H9 (cell line): ENCODE results near the gene LPCAT4. TPM values are rescaled to one million over a fixed set of nuclear protein-coding genes. Genes with fewer than 3 reads are reported as not detected.

Experiments used
- DNase-seq: peaks from one replicate; pipeline ENCODE4 v3.0.0-alpha.2; 2017
- H2AFZ ChIP-seq: one replicate; pipeline ENCODE4 v1.6.1; 2013; ENCODE audit warnings: mild to moderate bottlenecking, low read length, control low read depth, moderate library complexity
- H2AK5ac ChIP-seq: 2 replicates; pipeline ENCODE4 v1.6.1; 2013; ENCODE audit warnings: low read length, control low read depth, mixed read lengths; ENCODE audit not compliant: insufficient read length
- H2BK120ac ChIP-seq: one replicate; pipeline ENCODE4 v1.6.1; 2013; ENCODE audit warnings: low read depth, mild to moderate bottlenecking, low read length, control low read depth, inconsistent platforms; ENCODE audit not compliant: poor library complexity, severe bottlenecking
- H2BK12ac ChIP-seq: 2 replicates; pipeline ENCODE4 v1.6.1; 2013; ENCODE audit warnings: low read length, control low read depth, mixed read lengths, low read depth; ENCODE audit not compliant: insufficient read length
- H2BK15ac ChIP-seq: 2 replicates; pipeline ENCODE4 v1.6.1; 2013; ENCODE audit warnings: low read depth, low read length, control low read depth
- H2BK20ac ChIP-seq: one replicate; pipeline ENCODE4 v1.6.1; 2013; ENCODE audit warnings: low read depth, mild to moderate bottlenecking, low read length, control low read depth, inconsistent platforms; ENCODE audit not compliant: poor library complexity, severe bottlenecking
- H2BK5ac ChIP-seq: 2 replicates; pipeline ENCODE4 v1.6.1; 2013; ENCODE audit warnings: low read length, control low read depth, mixed read lengths; ENCODE audit not compliant: insufficient read length
- H3K14ac ChIP-seq: 2 replicates; pipeline ENCODE4 v1.6.1; 2013; ENCODE audit warnings: low read length, control low read depth; ENCODE audit not compliant: insufficient read depth
- H3K18ac ChIP-seq: 2 replicates; pipeline ENCODE4 v1.6.1; 2013; ENCODE audit warnings: low read depth, mild to moderate bottlenecking, mixed read lengths, low read length, control low read depth; ENCODE audit not compliant: insufficient read length
- H3K23ac ChIP-seq: 2 replicates; pipeline ENCODE4 v1.6.1; 2013; ENCODE audit warnings: low read length, control low read depth, mixed read lengths, low read depth; ENCODE audit not compliant: insufficient read length
- H3K23me2 ChIP-seq: 2 replicates; pipeline ENCODE4 v1.6.1; 2013; ENCODE audit warnings: low read depth, mild to moderate bottlenecking, mixed read lengths, low read length, control low read depth; ENCODE audit not compliant: insufficient read length, poor library complexity, severe bottlenecking
- H3K27ac ChIP-seq: 2 replicates; pipeline ENCODE4 v1.5.1; 2013; ENCODE audit warnings: low read length, control low read depth, mixed read lengths, low read depth; ENCODE audit not compliant: insufficient read length
- H3K27me3 ChIP-seq: 2 replicates; pipeline ENCODE4 v1.6.1; 2013; ENCODE audit warnings: low read length, control low read depth, inconsistent platforms; ENCODE audit not compliant: insufficient read depth
- H3K4ac ChIP-seq: 2 replicates; pipeline ENCODE4 v1.6.1; 2013; ENCODE audit warnings: low read depth, mild to moderate bottlenecking, control low read depth, inconsistent platforms, low read length, moderate library complexity
- H3K4me1 ChIP-seq: 2 replicates; pipeline ENCODE4 v1.6.1; 2013; ENCODE audit warnings: low read length, control low read depth, inconsistent platforms; ENCODE audit not compliant: insufficient read depth
- H3K4me2 ChIP-seq: 2 replicates; pipeline ENCODE4 v1.6.1; 2013; ENCODE audit warnings: low read length, control low read depth, mixed read lengths; ENCODE audit not compliant: insufficient read length, insufficient read depth
- H3K56ac ChIP-seq: 2 replicates; pipeline ENCODE4 v1.6.1; 2013; ENCODE audit warnings: low read depth, mild to moderate bottlenecking, mixed read lengths, low read length, control low read depth; ENCODE audit not compliant: insufficient read length
- H3K79me1 ChIP-seq: 2 replicates; pipeline ENCODE4 v1.6.1; 2013; ENCODE audit warnings: low read depth, mild to moderate bottlenecking, moderate library complexity, low read length, control low read depth, inconsistent platforms; ENCODE audit not compliant: insufficient read depth, poor library complexity, severe bottlenecking
- H3K79me2 ChIP-seq: 2 replicates; pipeline ENCODE4 v1.6.1; 2013; ENCODE audit warnings: low read length, control low read depth, inconsistent platforms; ENCODE audit not compliant: insufficient read depth
- H3K9ac ChIP-seq: 2 replicates; pipeline ENCODE4 v1.6.1; 2013; ENCODE audit warnings: low read length, control low read depth, mixed read lengths; ENCODE audit not compliant: insufficient read length; ENCODE audit errors: extremely low read depth
- H3K9me3 ChIP-seq: one replicate; pipeline ENCODE4 v1.6.1; 2013; ENCODE audit warnings: low read depth, low read length, inconsistent platforms; ENCODE audit not compliant: control insufficient read depth
- H3T11ph ChIP-seq: one replicate; pipeline ENCODE4 v1.6.1; 2013; ENCODE audit warnings: mild to moderate bottlenecking, low read length, control low read depth, inconsistent platforms
- H4K20me1 ChIP-seq: one replicate; pipeline ENCODE4 v1.6.1; 2013; ENCODE audit not compliant: control insufficient read depth, insufficient read length, insufficient read depth
- H4K5ac ChIP-seq: 2 replicates; pipeline ENCODE4 v1.6.1; 2013; ENCODE audit warnings: low read depth, mild to moderate bottlenecking, mixed read lengths, low read length, control low read depth; ENCODE audit not compliant: insufficient read length
- H4K8ac ChIP-seq: replicated peaks from 2 replicates; pipeline ENCODE4 v1.6.1; 2013; ENCODE audit warnings: low read length, control low read depth, mixed read lengths, low read depth; ENCODE audit not compliant: insufficient read length
- H4K91ac ChIP-seq: 2 replicates; pipeline ENCODE4 v1.6.1; 2013; ENCODE audit warnings: low read depth, mild to moderate bottlenecking, moderate library complexity, mixed read lengths, low read length, control low read depth; ENCODE audit not compliant: insufficient read length
- H3K27ac Mint-ChIP-seq, 3 experiments: 2 replicates in 2 of 3; 3 replicates in 1 of 3; pipeline ENCODE4 v1.8.0; 2020 to 2021; ENCODE audit warnings: mixed read lengths in 3 of 3, mild to moderate bottlenecking in 1 of 3, moderate library complexity in 1 of 3
- H3K27me3 Mint-ChIP-seq: 2 replicates; pipeline ENCODE4 v1.8.0; 2021; ENCODE audit warnings: low read depth, mild to moderate bottlenecking, moderate library complexity, mixed read lengths
- H3K36me3 Mint-ChIP-seq, 3 experiments: 2 replicates in 2 of 3; 3 replicates in 1 of 3; pipeline ENCODE4 v1.8.0; 2020 to 2021; ENCODE audit warnings: low read depth in 3 of 3, mixed read lengths in 3 of 3; ENCODE audit not compliant: insufficient read depth in 1 of 3
- H3K4me1 Mint-ChIP-seq, 2 experiments: 2 replicates each; pipeline ENCODE4 v1.8.0; 2020; ENCODE audit warnings: mixed read lengths in 2 of 2
- H3K4me3 Mint-ChIP-seq, 2 experiments: 2 replicates in 1 of 2; 3 replicates in 1 of 2; pipeline ENCODE4 v1.8.0; 2020 to 2021; ENCODE audit warnings: mild to moderate bottlenecking in 2 of 2, mixed read lengths in 2 of 2, moderate library complexity in 1 of 2
- H3K9me3 Mint-ChIP-seq, 2 experiments: 2 replicates in 1 of 2; 3 replicates in 1 of 2; pipeline ENCODE4 v1.8.0; 2020; ENCODE audit warnings: mild to moderate bottlenecking in 2 of 2, mixed read lengths in 2 of 2, moderate library complexity in 1 of 2
- WGBS: extraction: QIAGEN DNeasy Blood & Tissue Kit; methylation state at CpG from one replicate; pipeline ENCODE4 v1.1.7; 2013; ENCODE audit warnings: missing lambda C conversion rate, low lambda C conversion rate, mixed read lengths; ENCODE audit not compliant: insufficient read length; ENCODE audit errors: extremely low coverage; 5-methylcytosine and 5-hydroxymethylcytosine counted together
- total RNA-seq: library from RNA; stranded (reverse); gene quantifications from 2 replicates; pipeline ENCODE4 v1.2.1, GENCODE V29; 2021
- TF ChIP-seq, protein P1 (sequence below): fragments of 200-600 bp; sonication (generic); conservative IDR thresholded peaks from 3 replicates; pipeline ENCODE4 v1.8.0; 2021; ENCODE audit warnings: antibody characterized with exemption, mild to moderate bottlenecking

LPCAT4 gene
- total RNA-seq, 1 experiment from 2014 or later: 71.1 TPM

DNA sequence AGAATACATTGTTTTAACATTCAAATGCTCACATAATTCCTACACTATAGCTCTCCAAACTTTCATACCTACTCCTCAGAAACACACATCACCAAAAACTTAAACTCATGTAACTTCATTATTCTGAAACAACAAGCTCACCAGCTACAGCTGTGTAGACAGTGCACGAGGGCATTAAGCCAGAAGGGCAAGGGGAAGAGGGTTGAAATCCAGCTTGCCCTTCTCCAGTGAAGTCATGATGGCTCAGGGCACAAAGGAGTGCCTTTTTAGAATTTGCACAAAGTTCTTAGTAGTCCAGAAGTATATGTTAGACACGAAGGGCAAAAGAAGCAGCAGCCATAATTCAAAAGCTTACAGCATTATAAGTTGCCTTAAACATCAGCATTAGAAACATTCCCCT lies 38.0 kb downstream of the LPCAT4 start:
- no peak overlapping the region for H3K4ac ChIP-seq
- no peak overlapping the region for H4K8ac ChIP-seq
- H3K56ac ChIP-seq: no peak overlapping the region
- no peak overlapping the region for H3K9ac ChIP-seq
- H3K4me1 ChIP-seq: no peaks in the 10 kb centered on the region
- no peak overlapping the region for H2BK20ac ChIP-seq
- no peak overlapping the region for H2BK12ac ChIP-seq
- H3K14ac ChIP-seq: no peak overlapping the region
- H4K5ac ChIP-seq: no peak overlapping the region
- H2AK5ac ChIP-seq: no peak overlapping the region
- H3K4me2 ChIP-seq: no peak overlapping the region
- H3K18ac ChIP-seq: no peak overlapping the region
- no peaks in the 10 kb centered on the region for H3K79me2 ChIP-seq
- no peaks in the 10 kb centered on the region for H3K9me3 ChIP-seq
- H4K91ac ChIP-seq: no peak overlapping the region
- no peaks in the 10 kb centered on the region for H3K79me1 ChIP-seq
- no peaks in the 10 kb centered on the region for H3K23me2 ChIP-seq
- H3K27me3 ChIP-seq: no peaks in the 10 kb centered on the region
- Mint-ChIP-seq H3K4me1 (no peaks in the 10 kb centered on the region), H3K27ac (no peak overlapping the region), H3K27me3 (no peaks in the 10 kb centered on the region; the same call in 1 of the 2 replicates), H3K9me3 (no peaks in the 10 kb centered on the region), H3K36me3 (no peaks in the 10 kb centered on the region), H3K4me3 (no peak overlapping the region; a peak in 1 of 5 replicates)
- no peak overlapping the region for H3K27ac ChIP-seq
- H2BK5ac ChIP-seq: no peak overlapping the region
- H3K23ac ChIP-seq: no peak overlapping the region
- H3T11ph ChIP-seq: no peak overlapping the region
- no CpG with 5 or more reads among the region's 2 CpGs for WGBS
- H4K20me1 ChIP-seq: no peaks in the 10 kb centered on the region
- H2AFZ ChIP-seq: no peak overlapping the region
- TF ChIP-seq, protein P1, sequence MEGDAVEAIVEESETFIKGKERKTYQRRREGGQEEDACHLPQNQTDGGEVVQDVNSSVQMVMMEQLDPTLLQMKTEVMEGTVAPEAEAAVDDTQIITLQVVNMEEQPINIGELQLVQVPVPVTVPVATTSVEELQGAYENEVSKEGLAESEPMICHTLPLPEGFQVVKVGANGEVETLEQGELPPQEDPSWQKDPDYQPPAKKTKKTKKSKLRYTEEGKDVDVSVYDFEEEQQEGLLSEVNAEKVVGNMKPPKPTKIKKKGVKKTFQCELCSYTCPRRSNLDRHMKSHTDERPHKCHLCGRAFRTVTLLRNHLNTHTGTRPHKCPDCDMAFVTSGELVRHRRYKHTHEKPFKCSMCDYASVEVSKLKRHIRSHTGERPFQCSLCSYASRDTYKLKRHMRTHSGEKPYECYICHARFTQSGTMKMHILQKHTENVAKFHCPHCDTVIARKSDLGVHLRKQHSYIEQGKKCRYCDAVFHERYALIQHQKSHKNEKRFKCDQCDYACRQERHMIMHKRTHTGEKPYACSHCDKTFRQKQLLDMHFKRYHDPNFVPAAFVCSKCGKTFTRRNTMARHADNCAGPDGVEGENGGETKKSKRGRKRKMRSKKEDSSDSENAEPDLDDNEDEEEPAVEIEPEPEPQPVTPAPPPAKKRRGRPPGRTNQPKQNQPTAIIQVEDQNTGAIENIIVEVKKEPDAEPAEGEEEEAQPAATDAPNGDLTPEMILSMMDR: no peak
- no peak overlapping the region for H2BK15ac ChIP-seq
- H2BK120ac ChIP-seq: no peak overlapping the region
- DNase-seq: no peak
